SH-SY5Y (cell line): Measurements from ENCODE around the gene LMF1.

Experiments
- GATA2 ChIP-seq: IDR thresholded peaks from 2 replicates; pipeline ENCODE4 v1.6.1; 2011; ENCODE audit warnings: mild to moderate bottlenecking, low read depth, low read length
- GATA3 ChIP-seq: IDR thresholded peaks from 2 replicates; pipeline ENCODE4 v1.6.1; 2011; ENCODE audit warnings: low read depth, mild to moderate bottlenecking, low read length, moderate library complexity

DNA sequence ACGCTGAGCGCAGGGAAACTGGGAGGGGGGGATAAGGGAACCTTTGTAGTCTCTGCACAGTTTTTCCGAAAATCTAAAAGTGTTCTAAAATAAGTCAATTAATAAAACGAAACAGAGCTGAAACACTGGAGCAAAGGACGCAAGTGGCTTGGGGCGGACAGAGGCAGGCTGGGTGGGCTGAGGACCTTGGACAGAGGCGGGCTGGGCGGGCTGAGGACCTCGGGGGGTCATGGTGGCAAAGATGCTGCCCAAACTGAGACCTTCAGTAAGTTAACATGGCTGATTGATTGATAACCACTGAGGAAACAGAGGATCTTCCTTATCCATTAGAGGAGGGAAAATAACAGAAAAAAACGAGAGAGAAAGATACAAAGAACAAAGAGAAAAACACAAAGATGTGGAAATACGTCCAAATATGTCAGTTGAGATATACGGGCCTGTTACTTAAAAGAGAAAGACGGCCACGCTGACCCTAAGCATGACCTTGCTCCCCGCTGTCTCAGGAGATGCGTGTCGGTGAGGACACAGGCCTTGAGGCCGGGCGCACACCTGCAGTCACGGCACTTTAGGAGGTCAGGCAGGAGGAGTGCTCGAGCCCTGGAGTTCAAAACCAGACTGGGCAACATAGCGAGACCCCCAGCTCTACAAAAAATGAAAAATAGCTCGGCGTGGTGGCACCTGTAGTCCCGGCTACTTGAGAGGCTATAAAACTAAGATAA, 94.1 kb downstream of the LMF1 start:
- TF ChIP-seq GATA2 (no peak), GATA3 (no peak)
